C4-2B (cell line): ENCODE measurements around the gene ZNF222.

ENCODE experiments used
- H3K27ac ChIP-seq: fragments of 450-650 bp; 2 replicates; pipeline ENCODE4 v1.5.1; 2017
- ZFX ChIP-seq: fragments of 450-650 bp; IDR thresholded peaks from 2 replicates; pipeline ENCODE4 v1.6.1; 2017
- TF ChIP-seq, protein P1 (sequence below): fragments of 450-650 bp; conservative IDR thresholded peaks from 2 replicates; pipeline ENCODE4 v1.5.1; 2017; ENCODE audit warnings: mild to moderate bottlenecking

Gene ZNF222

DNA sequence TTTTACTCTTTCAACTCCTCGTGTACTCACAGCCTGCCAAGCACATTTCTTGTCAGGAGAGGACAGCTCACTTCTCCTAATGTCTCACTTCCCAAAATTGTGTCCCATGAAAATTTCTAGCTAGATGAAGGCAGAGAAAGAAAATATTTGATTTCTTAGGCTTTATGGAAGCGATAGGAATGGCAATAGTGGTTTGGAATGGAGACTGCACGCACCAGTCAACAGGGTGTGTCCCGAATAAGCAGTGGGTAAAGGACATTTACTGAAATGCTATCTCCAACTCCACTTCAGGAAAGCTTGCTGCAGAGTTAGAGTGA, 321 bp upstream of the ZNF222 start:
- peak overlapping the region; percentile 66 for H3K27ac ChIP-seq
- no peak for TF ChIP-seq ZFX
- TF ChIP-seq, protein P1, sequence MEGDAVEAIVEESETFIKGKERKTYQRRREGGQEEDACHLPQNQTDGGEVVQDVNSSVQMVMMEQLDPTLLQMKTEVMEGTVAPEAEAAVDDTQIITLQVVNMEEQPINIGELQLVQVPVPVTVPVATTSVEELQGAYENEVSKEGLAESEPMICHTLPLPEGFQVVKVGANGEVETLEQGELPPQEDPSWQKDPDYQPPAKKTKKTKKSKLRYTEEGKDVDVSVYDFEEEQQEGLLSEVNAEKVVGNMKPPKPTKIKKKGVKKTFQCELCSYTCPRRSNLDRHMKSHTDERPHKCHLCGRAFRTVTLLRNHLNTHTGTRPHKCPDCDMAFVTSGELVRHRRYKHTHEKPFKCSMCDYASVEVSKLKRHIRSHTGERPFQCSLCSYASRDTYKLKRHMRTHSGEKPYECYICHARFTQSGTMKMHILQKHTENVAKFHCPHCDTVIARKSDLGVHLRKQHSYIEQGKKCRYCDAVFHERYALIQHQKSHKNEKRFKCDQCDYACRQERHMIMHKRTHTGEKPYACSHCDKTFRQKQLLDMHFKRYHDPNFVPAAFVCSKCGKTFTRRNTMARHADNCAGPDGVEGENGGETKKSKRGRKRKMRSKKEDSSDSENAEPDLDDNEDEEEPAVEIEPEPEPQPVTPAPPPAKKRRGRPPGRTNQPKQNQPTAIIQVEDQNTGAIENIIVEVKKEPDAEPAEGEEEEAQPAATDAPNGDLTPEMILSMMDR: no peak

DNA sequence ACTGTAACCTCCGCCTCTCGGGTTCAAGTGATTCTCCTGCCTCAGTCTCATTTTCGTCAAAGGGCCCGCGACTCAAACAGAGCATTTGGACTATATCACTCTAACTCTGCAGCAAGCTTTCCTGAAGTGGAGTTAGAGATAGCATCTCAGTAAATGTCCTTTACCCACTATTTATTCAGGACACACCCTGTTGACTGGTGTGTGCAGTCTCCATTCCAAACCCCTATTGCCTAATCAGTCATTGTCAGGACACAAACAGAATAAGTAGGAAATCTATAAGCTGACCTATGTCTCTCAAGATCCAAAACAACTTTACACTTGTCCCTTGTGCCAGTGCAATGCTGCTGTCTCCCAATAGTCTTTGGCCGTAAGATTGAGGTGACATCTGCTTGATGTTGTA, 1.4 kb downstream of the ZNF222 start:
- no peak overlapping the region for H3K27ac ChIP-seq
- TF ChIP-seq, protein P1: no peak
- no peak for TF ChIP-seq ZFX

DNA sequence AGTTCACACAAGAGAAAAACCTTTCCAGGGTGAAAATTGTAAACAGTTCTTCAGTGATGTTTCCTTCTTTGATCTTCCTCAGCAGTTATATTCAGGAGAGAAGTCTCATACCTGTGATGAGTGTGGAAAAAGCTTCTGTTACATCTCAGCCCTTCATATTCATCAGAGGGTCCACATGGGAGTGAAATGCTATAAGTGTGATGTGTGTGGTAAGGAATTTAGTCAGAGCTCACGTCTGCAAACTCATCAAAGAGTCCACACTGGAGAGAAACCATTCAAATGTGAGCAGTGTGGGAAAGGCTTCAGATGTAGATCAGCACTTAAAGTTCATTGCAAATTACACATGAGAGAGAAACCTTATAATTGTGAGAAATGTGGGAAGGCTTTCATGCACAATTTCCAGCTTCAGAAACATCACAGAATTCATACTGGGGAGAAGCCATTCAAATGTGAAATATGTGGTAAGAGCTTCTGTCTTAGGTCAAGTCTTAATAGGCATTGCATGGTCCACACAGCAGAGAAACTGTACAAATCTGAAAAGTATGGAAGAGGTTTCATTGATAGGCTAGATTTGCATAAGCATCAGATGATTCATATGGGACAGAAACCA, 6.9 kb downstream of the ZNF222 start:
- TF ChIP-seq, protein P1: no peak
- TF ChIP-seq ZFX: no peak
- no peak overlapping the region for H3K27ac ChIP-seq

DNA sequence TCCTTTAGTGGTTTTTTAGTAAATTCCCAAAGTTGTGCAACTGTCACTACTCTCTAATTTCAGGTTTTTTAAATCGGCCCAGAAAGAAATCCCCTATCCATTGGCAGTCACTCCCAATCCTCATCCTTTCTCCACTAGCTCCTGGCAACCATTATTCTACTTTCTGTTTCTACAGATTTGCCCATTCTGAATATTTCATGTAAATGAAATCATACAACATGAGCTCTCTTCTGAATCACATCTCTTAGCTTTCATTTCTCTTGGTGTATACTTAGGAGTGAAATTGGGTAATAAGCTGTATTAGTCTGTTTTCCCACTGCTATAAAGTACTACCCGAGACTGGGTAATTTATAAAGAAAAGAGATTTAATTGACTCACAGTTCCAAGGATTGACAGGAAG, 17.0 kb downstream of the ZNF222 start:
- no peak overlapping the region for H3K27ac ChIP-seq
- TF ChIP-seq, protein P1: no peak
- no peak for TF ChIP-seq ZFX

DNA sequence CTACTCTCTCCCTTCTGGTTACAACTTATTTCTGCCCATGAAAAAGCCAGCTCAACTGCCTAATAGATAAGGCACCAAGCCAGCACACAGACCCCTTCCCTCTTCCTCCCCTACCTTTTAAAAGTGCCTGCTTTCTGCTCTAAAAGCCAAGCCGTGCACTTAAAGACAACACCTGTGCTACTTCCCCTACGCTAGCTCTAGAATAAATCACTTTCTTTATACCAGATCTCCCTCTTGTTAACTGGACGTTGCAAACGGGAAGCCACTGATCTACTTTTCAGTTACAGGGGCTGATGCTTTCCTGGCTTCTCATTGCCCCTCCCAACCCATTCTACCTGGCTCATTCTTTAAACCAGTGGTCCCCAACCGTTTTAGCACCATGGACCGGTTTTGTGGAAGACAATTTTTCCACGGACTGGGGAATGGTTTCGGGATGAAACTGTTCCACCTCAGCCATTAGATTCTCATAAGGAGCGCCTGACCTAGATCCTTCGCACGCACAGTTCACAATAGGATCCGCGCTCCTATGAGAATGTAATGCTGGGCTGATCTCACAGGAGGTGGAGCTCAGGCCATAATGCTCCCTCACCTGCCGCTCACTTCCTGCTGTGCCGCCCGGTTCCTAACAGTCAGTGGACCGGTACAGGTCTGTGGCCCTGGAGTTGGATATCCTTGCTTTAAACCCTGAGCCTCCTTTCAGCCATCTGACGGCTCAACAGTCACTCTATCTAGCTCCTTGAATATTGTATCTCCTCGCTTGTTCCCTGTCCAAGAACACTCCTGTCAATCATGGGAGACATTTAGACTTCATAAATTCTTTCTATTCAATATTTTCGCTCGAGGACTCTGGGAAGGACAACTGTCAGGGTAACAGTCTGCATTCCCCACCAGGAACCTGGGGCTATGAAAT, 25.8 kb downstream of the ZNF222 start:
- no peak overlapping the region for H3K27ac ChIP-seq
- TF ChIP-seq, protein P1: no peak
- TF ChIP-seq ZFX: no peak

DNA sequence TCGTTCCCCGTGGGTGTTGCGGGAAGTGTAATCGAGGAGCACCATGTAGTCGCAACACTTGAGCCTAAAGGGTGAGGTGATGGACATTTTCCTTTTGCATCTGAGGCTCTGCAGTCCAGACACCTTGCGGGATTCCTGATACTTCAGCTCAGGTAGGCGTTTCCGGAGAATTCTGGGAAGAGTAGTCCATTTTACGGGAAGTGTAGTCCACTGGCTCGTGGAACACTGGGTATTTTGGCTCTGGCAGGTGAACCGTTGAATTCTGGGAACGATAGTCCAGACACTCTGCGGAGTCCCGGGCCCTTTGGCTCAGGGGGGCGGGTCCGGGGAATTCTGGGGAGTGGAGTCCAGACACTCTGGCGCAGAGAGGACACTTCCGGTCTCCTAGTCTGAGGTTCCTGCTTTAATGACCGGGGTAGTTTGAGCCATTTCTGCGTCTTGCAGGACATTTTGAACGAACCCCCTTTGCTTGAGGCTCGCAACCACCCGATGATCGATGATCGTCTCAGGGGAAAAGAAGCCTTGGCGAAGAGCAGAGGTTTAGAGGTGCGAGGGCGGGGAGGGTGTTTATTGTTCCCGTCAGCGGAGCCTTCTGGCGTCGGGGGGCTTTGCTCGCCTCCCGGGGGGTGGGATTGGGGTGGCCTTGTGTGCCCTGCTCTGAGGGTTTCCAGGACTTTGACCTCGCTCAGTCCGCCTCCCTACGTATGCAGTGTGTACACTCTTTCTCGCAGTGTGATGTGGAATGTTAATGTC, 26.6 kb downstream of the ZNF222 start, which contains the start of gene ZNF223:
TSS of gene ZNF223 (plus strand) at position 387 of the 753 bp plus-strand sequence. CDS start 3,141 bp downstream, outside the sequence.
- H3K27ac ChIP-seq: peak within 1 kb of the TSS; percentile 59
- TF ChIP-seq ZFX: no peak
- TF ChIP-seq, protein P1: no peak
